AG08395 (cell line): ENCODE data around the gene TOR1AIP2.
"Not testable (repeated sequence)": the region's sequence is repeated elsewhere in the genome, so short reads cannot be mapped to it uniquely, and the experiment has no call there.

Source experiments
- DNase-seq: peaks from one replicate; pipeline ENCODE4 v3.0.0; 2012; ENCODE audit warnings: mixed read lengths, low spot score

Gene TOR1AIP2

DNA sequence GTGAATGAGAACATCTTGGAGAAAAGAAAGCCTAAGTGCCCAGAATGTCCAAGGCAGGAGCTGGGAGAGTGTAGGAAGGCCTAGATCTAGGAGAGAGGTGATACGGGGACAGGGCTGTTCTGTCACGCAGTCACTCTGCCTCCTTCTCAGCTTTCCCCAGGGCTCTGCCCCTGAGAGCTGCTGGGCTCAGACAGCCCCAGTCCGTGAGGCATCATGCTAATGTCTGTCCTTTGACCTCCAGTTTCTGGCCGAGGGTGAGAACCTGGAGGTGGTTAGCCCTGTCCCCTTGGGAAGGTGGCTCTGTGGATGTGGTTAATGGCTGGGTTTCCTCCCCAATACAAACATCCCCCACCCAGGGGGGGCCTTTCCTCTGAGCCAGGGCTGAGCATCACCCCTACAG lies 71.3 kb downstream of the TOR1AIP2 start:
- DNase-seq = no peak

DNA sequence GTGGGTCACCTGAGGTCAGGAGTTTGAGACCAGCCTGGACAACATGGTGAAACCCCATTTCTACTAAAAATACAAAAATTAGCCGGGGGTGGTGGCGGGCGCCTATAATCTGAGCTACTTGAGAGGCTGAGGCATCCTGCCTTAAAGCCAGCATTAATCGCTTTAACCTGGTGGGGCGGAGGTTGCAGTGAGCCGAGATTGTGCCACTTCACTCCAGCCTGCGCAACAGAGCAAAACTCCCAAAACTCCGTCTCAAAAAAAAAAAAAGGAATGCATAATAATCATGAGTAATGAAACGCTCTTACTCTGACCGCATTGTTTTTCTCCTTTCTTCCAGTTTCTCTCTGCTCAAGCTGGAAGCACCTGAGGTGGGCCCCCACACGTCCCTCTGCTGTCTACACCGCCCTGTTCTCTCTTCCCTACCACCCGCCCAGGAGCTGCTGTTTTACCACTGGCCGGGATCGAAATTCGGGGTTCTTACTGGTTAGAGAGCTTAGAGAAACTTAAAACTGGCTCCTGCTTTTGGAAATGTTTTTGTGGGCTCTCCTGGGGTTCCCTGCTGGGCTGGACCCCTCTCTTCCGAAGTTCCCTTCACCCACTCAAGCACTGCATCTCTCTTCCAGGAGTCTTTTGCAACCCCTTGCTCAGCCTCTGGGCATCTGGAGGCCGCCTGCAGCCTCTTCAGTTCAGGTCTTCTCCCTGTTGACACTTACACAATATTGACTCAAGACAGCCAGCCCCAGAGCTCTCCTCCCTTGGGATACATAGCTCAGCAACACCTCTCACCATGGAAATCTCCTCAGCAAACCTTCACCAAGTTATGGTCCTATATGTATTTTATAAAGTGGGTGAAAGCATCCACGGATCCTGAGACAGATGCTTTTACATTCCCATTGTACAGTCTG lies 72.1 kb downstream of the TOR1AIP2 start:
- no peak for DNase-seq

DNA sequence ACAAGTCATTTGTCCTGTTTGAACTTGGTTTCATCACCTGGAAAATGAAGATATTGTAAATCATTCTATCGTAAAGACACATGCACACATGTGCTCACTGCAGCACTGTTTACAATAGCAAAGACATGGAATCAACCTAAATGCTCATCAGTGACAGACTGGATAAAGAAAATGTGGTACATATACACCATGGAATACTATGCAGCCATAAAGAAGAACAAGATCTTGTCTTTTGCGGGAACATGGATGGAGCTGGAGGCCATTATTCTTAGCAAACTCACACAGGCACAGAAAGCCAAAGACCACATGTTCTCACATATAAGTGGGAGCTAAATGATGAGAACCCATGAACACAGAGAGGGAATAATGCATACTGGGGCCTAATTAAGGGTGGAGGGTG lies 73.2 kb downstream of the TOR1AIP2 start:
- DNase-seq = not testable (repeated sequence)

DNA sequence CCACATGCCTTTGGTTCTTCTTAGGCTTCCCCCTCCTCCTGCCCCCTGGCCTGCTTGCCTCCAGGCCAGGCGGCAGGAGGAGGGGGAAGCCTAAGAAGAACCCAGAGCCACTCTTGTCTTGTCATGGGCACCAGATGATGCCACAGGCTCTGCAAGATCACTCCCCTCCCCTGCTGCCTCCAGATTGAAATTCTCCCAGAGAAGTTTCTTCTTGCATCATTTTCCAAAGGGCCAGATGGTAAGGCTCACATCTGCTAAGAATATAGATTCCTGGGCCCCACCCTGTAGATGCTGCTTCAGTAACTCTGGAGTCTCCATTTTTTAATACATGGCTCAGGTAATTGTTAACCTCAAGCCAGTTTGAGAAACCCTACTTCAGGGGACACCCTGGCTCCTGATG lies 73.7 kb downstream of the TOR1AIP2 start:
- DNase-seq = no peak

DNA sequence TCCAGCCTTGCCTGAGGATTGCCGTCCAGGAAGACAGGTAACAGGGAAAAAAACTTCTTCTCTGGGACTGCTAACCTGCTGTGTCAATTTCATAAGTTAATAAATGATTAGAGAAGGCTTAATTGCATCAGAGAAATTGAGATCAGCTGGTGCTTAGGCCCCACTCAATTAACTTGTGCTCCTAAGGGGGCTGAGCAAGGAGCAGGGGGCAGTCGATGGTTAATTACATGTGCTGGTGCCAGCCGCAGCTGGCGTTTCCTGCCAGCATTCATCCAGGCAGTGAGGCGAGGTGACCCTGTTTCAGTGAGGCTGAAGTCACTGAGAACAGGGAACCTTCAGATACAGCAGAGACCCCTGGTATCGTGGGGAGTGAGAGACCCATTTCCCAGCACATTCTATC lies 74.5 kb downstream of the TOR1AIP2 start:
- no peak for DNase-seq

DNA sequence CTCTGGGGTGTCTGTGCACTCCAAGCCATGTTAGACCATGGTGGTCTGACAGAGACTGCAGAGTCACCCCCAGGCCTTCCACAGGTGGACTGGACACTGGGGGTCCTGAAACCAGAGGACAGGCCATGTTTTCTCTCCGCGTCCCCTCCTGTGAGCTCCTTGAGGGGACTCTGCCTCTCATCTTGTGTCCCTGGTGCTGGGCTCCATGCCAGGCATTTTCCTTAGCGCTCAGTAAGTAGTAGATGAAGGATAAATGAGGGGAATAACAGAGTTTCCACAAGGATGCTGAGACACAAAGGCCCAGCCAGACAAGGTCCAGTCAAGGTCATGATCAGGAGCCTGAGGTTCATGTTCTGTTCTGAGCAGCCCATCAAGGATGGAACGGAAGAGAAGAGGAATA lies 77.1 kb downstream of the TOR1AIP2 start:
- DNase-seq = no peak

DNA sequence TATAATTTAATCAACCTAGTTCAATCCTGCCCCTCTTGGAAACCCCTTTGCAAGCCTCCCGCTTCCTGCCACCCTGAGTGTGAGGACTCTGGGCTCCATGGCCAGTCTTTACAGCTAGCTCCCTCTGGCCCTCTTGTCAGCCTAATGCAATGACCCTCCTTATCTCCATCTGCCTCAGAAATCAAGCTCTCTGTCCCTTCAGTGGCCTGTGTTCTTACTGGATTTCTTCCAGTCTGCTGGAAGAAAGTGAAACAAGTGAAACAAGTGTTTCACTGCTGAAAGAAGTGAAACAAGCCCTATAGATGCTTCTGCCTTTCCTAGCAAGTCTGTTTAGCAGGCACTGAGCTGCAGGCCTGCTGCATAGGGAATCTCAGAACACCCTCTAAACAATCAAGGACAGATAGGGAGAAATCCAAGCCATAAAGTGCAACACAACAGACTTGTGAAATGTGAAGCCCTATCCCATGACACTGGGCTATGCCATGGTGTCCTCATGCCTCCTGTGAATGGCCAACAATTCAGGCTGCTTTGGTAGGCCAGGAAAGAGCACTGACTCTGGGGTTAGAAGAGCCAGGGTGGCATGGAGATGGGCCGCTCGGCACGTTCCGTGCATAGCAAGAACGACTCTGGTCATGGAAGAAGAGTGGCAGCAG lies 78.6 kb downstream of the TOR1AIP2 start:
- no peak for DNase-seq

DNA sequence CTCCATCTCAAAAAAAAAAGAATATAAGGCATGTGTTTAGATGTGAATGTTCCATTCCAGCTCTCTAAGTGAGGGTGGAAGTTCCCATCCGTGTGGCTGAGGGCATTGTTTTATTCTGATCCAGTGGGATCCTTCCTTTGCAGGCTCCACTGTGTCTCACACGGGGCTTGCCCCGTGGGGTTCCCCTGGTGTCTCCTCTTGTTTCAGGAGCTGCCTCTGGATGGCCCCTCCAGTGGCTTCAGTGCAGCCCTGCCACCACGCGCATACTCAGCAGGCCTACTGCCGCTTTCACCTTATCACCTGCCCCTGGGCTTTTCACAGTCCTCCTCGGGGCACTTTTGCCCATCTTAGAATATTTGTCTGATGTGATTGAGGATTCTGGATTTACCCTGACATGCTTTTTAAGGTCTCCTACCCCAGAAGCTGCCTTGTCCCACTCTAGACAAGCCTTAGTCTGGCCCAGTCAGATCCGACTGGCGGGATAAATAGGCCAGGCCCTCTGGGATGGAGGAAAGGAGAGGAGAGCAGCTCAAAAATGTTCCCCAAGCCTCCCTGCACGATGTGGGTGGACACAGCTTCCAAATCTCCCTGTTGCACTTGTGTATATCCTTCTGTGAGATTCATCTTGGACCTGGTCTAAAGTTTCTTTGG lies 79.3 kb downstream of the TOR1AIP2 start:
- no peak for DNase-seq

DNA sequence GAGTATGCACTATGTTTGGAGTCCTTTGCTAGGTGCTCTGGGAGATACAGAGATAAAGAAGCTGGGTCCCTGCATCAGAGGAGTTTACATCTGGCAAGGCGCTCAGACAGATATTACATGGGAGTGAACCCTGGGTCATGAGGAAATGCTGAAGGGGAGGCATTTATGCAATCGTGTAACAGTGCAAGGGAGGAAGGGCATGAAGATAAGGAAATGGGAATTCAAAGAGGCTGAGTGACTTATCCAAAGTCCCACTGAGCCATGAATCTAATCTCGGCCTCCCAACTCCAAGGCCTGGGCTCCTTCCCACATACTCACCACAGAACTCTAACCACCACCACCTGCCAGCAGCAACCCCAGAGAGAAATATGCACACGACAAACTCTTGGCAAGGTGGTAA lies 82.9 kb downstream of the TOR1AIP2 start:
- DNase-seq = no peak

DNA sequence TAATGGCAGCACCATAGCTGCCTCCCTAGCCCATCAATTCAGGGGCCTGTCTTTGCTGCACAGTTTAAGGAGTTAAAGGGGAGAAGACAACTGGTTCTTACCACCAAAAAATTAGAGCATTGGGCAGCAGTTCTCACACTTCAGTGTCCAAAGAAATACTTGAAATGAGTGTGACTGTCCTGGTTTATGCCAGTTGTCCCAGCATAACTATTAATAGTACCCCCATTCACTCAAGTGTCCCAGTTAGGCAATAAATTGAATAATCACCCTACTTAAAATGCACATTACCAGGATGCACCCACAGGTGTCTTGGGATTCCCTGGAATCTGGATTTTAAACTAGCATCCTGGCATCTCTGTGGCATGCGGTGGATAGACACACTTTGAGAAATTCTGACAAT lies 83.5 kb downstream of the TOR1AIP2 start:
- no peak for DNase-seq

DNA sequence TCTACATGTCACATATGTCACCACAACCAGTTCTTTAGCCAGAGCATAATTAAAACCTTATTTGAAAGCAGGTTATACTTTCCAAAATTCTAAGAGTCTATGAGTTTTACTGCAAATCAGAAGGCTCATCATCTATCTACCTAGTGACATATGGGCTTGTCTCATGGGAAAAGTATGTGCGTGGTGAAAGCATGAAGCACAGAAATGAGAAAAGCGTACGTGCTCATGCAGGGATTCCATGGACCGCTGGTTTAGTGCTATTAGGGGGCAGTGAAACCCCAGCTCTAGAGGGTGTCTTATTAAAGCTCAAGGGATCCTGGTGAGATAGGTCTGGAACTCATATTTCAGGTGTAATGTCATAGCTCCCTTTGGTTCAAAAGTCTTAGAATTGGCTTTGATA lies 84.3 kb downstream of the TOR1AIP2 start:
- DNase-seq = no peak
